Keratinocyte (primary cell): ENCODE data around the gene BEX4.

Experiments
- EZH2 ChIP-seq: IDR thresholded peaks from one replicate; pipeline ENCODE4 v1.6.1; 2012; ENCODE audit warnings: inconsistent platforms, mild to moderate bottlenecking, low read length, moderate library complexity
- TF ChIP-seq, protein P1 (sequence below), 3 experiments: IDR thresholded peaks in 1 of 3; conservative IDR thresholded peaks in 1 of 3; optimal IDR thresholded peaks in 1 of 3; 2 replicates in 2 of 3; 3 replicates in 1 of 3; pipeline versions ENCODE3 to v1.5.1; 2011; ENCODE audit warnings: low read length in 3 of 3, mild to moderate bottlenecking in 3 of 3, moderate library complexity in 2 of 3, control low read depth in 1 of 3, inconsistent platforms in 1 of 3; ENCODE audit not compliant: insufficient read depth in 2 of 3; ENCODE audit errors: extremely low read depth in 1 of 3

DNA sequence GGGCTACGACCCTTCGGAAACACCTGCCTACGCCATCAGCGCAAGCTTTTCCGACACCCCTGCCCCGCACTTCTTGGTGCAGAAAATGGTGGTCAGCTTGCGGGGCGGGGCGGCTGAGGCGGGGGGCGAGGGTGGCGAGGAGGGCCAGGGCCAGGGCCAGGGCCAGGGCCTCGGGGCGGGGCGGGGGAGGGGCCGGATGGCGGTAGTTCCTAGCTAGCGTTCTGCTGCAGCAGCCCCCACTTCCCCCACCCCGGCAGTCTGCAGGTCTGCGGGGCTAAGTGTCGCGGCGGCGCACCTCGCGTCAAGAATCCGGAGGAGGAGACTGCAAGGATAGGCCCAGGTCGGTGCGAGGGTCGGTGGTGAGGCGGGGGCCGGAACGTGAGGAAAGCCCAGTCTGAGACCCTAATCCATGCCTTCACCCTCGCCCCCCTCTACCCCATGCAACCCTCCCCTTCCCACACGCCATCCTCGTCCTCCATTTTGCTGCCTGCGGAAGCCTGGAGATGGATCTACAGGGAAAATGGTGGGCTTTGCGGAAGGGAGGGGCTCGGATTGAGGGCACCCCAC is 600 bp downstream of the BEX4 start:
- TF ChIP-seq, protein P1, sequence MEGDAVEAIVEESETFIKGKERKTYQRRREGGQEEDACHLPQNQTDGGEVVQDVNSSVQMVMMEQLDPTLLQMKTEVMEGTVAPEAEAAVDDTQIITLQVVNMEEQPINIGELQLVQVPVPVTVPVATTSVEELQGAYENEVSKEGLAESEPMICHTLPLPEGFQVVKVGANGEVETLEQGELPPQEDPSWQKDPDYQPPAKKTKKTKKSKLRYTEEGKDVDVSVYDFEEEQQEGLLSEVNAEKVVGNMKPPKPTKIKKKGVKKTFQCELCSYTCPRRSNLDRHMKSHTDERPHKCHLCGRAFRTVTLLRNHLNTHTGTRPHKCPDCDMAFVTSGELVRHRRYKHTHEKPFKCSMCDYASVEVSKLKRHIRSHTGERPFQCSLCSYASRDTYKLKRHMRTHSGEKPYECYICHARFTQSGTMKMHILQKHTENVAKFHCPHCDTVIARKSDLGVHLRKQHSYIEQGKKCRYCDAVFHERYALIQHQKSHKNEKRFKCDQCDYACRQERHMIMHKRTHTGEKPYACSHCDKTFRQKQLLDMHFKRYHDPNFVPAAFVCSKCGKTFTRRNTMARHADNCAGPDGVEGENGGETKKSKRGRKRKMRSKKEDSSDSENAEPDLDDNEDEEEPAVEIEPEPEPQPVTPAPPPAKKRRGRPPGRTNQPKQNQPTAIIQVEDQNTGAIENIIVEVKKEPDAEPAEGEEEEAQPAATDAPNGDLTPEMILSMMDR (optimal IDR thresholded peaks at IDR 0.05 in 1 of 3, IDR thresholded peaks at IDR 0.05 in 1 of 3, conservative IDR thresholded peaks at IDR 0.05 in 1 of 3; ENCODE audit: extremely low read depth in 1 of 3, insufficient read depth in 2 of 3, low read length in 3 of 3) = no peak
- TF ChIP-seq EZH2 = no peak
